ENCODE measurements around the gene EMP2. TPM values are rescaled to one million over a fixed set of nuclear protein-coding genes. Genes with fewer than 3 reads are reported as not detected.

Gene EMP2
- total and polyA plus RNA-seq, 8 donors = 10.7 to 60.9 (median 38.8) TPM

DNA sequence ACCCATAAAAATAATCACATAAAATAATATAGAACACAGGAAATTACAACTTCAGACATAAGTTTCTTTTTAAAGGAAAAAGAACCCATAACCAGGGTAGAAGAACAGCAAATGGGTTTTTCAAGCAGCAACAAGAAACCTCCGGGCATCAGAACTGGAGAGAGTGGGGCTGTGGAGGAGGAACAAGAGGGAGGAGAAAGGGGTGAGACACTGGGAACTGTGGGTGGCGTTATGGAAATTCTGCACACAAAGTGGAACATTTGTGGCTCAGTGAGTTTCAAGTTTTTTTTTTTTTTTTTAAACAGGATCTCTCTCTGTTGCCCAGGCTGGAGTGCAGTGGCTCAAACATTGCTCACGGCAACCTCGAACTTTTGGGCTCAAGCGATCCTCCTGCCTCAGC lies 22.6 kb downstream of the EMP2 start:
- Histone ChIP-seq H3K27me3 (no peaks in the 10 kb centered on the region), H3K36me3 (no peaks in the 10 kb centered on the region), H3K9me3 (peaks cover 0 to 8% (median 6%) of the 10 kb centered on the region in 4 donors), H3K4me1 (peaks cover 29 to 78% (median 62%) of the 10 kb centered on the region in 4 donors), H3K27ac (peak overlapping the region; percentile 80 to 96 (median 88)), H3K4me3 (no peak overlapping the region)
- WGBS, 5 donors = 84 to 95% (median 90%) methylated on average over 5 of the region's 5 CpGs
- no peak for DNase-seq
- TF ChIP-seq POLR2AphosphoS5 (IDR thresholded peaks at IDR 0.05) (no peak), EP300 (IDR thresholded peaks at IDR 0.05) (no peak), POLR2A (IDR thresholded peaks at IDR 0.05) (no peak)
- TF ChIP-seq, protein P1, sequence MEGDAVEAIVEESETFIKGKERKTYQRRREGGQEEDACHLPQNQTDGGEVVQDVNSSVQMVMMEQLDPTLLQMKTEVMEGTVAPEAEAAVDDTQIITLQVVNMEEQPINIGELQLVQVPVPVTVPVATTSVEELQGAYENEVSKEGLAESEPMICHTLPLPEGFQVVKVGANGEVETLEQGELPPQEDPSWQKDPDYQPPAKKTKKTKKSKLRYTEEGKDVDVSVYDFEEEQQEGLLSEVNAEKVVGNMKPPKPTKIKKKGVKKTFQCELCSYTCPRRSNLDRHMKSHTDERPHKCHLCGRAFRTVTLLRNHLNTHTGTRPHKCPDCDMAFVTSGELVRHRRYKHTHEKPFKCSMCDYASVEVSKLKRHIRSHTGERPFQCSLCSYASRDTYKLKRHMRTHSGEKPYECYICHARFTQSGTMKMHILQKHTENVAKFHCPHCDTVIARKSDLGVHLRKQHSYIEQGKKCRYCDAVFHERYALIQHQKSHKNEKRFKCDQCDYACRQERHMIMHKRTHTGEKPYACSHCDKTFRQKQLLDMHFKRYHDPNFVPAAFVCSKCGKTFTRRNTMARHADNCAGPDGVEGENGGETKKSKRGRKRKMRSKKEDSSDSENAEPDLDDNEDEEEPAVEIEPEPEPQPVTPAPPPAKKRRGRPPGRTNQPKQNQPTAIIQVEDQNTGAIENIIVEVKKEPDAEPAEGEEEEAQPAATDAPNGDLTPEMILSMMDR (IDR thresholded peaks at IDR 0.05) = no peak
- intact Hi-C loops (cut with DNase I; ENCODE audit: low total_unique reads) = no loop called here

DNA sequence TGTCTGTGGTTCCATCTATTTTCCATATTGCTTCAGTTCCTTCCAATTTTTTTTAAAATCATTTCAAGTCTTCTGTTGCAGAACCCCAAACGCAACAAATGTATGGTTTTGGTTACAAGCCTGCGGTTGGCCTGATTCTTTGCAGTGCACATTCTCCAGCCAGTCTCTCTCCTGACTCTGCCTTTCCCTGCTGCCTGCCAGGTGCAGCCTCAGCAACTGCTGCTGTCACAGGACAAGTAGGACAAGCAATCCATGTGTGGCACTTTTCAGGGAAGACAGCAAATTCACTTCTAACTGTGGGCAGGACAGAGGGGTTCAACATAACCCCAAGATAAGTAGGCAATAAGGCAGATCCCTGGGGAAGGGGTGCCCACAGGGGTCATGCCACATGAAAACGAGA lies 24.2 kb downstream of the EMP2 start:
- Histone ChIP-seq H3K4me1 (peaks cover 29 to 82% (median 54%) of the 10 kb centered on the region in 4 donors), H3K27ac (peak overlapping the region in 1 of 5 donors; percentile 96), H3K9me3 (no peaks in the 10 kb centered on the region), H3K27me3 (no peaks in the 10 kb centered on the region), H3K4me3 (no peak overlapping the region), H3K36me3 (no peaks in the 10 kb centered on the region)
- intact Hi-C loops (cut with DNase I; ENCODE audit: low total_unique reads) = no loop called here
- DNase-seq = no peak
- TF ChIP-seq EP300 (IDR thresholded peaks at IDR 0.05) (no peak), POLR2AphosphoS5 (IDR thresholded peaks at IDR 0.05) (no peak), POLR2A (IDR thresholded peaks at IDR 0.05) (no peak)
- TF ChIP-seq, protein P1 (IDR thresholded peaks at IDR 0.05) = no peak
- WGBS, 5 donors = 84 to 95% (median 92%) methylated on average over 3 of the region's 3 CpGs

DNA sequence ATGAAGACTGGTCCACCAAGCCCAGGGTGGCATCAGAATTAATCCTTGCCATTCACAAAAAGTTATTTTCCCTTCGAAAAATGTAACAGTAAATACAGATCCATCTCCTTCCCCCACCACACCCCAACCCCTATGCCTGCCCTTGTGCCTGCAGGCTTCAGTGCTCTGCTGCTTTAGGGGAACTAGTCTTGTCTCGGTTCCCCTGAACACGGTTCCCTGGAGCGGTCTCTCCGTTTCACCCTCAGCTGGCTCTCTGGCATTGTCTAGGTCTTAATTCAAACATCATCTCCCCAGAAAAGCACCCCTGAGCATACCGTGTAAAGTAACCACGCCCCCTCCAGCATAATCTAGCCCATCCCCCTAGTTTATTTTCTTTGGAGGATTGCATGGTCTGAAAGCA lies 25.8 kb downstream of the EMP2 start:
- intact Hi-C loops (cut with DNase I; ENCODE audit: low total_unique reads) = no loop called here
- WGBS, 5 donors = 79 to 89% (median 83%) methylated on average over 7 of the region's 7 CpGs
- Histone ChIP-seq H3K4me3 (no peak overlapping the region), H3K27me3 (no peaks in the 10 kb centered on the region), H3K27ac (no peak overlapping the region), H3K9me3 (no peaks in the 10 kb centered on the region), H3K36me3 (peaks cover 0 to 4% (median 0%) of the 10 kb centered on the region in 4 donors), H3K4me1 (peaks cover 21 to 67% (median 38%) of the 10 kb centered on the region in 4 donors)
- no peak for DNase-seq
- TF ChIP-seq POLR2AphosphoS5 (IDR thresholded peaks at IDR 0.05) (no peak), POLR2A (IDR thresholded peaks at IDR 0.05) (no peak), EP300 (IDR thresholded peaks at IDR 0.05) (no peak)
- TF ChIP-seq, protein P1 (IDR thresholded peaks at IDR 0.05) = no peak

DNA sequence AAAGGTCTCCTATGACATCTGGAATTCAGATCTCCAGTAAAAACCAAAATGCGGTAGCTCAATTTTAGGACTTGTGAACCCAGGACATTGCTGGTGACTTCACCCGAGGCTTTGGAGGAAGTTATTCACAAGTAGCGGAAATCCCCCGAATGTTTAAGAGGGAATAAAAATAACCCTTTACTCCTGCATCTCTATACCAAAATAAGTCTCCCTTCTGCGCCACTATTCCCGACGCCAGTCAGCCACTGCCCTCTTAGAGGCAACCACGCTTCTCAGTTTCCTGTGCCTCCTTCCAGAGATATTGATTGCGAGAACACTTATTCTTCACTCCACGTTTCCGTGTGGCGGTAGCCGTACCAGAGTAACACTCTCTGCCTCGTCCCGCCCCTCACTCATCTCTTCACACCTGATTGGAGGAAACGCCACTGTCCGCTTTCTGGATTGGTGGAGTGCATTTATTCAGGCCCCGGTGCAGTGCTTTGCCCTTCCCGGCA lies 27.4 kb downstream of the EMP2 start:
- Histone ChIP-seq H3K4me3 (no peak overlapping the region), H3K27ac (peak overlapping the region in 3 of 5 donors; percentile 17 to 22 (median 20)), H3K9me3 (peaks cover 0 to 12% (median 8%) of the 10 kb centered on the region in 4 donors), H3K27me3 (no peaks in the 10 kb centered on the region), H3K4me1 (peaks cover 7 to 51% (median 23%) of the 10 kb centered on the region in 4 donors), H3K36me3 (peaks cover 0 to 17% (median 2%) of the 10 kb centered on the region in 4 donors)
- DNase-seq = peak; percentile 15 to 30
- TF ChIP-seq POLR2AphosphoS5 (IDR thresholded peaks at IDR 0.05) (no peak), POLR2A (IDR thresholded peaks at IDR 0.05) (no peak), EP300 (IDR thresholded peaks at IDR 0.05) (no peak)
- TF ChIP-seq, protein P1 (IDR thresholded peaks at IDR 0.05) = no peak
- 68 to 76% (median 74%) methylated on average over 19 of the region's 19 CpGs for WGBS, 5 donors
- intact Hi-C loops (cut with DNase I; ENCODE audit: low total_unique reads) = no loop called here
